PC-9 (cell line): Measurements from ENCODE around the gene DOCK1.

Experiments used
- EZH2 ChIP-seq: fragments of 200-600 bp; sonication (generic); IDR thresholded peaks from 2 replicates; pipeline ENCODE4 v1.8.0; 2017; ENCODE audit warnings: antibody characterized with exemption, low read depth
- TF ChIP-seq, protein P1 (sequence below): fragments of 200-600 bp; sonication (generic); conservative IDR thresholded peaks from 2 replicates; pipeline ENCODE4 v1.6.1; 2017; ENCODE audit warnings: mixed run types, antibody characterized with exemption, mild to moderate bottlenecking, moderate library complexity

DNA sequence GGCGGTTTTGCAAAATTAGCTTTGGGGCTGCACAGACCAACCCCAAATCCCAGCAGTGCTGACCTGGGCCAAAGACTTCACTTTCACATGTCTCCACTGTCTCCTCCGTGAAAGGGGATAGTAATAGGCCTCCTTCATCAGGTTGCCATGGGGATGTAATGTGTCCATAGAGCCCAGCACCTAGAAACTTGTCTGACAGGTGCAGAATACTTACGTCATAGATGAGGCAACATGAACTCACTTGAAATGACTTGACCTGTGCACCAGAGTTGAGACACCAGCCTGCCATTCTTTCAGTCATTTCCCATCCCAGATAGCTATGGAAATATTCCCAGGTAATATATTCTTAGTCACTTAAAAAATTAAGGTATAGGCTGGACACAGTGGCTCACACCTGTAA is 196.9 kb downstream of the DOCK1 start:
- TF ChIP-seq, protein P1, sequence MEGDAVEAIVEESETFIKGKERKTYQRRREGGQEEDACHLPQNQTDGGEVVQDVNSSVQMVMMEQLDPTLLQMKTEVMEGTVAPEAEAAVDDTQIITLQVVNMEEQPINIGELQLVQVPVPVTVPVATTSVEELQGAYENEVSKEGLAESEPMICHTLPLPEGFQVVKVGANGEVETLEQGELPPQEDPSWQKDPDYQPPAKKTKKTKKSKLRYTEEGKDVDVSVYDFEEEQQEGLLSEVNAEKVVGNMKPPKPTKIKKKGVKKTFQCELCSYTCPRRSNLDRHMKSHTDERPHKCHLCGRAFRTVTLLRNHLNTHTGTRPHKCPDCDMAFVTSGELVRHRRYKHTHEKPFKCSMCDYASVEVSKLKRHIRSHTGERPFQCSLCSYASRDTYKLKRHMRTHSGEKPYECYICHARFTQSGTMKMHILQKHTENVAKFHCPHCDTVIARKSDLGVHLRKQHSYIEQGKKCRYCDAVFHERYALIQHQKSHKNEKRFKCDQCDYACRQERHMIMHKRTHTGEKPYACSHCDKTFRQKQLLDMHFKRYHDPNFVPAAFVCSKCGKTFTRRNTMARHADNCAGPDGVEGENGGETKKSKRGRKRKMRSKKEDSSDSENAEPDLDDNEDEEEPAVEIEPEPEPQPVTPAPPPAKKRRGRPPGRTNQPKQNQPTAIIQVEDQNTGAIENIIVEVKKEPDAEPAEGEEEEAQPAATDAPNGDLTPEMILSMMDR = no peak
- TF ChIP-seq EZH2 = no peak
